ENCODE results near the gene KCNJ4.

- TF ChIP-seq POLR2AphosphoS2 (conservative IDR thresholded peaks at IDR 0.05; ENCODE audit: low read length): no peak
- no peak for TF ChIP-seq CTCF (IDR thresholded peaks at IDR 0.05)
These were observed 13.2 kb downstream of the KCNJ4 start for GRCh38 chr22:38441620-38442287.

All from A549 (cell line).